Heart right ventricle (tissue), 16 donors: ENCODE results near the gene NDUFAF8. TPM values are rescaled to one million over a fixed set of nuclear protein-coding genes. Genes with fewer than 3 reads are reported as not detected.

Source experiments
- ATAC-seq, 8 donors: fragments of 200-7000 bp; cut with Tn5 transposase; one replicate each; pipeline ENCODE4 v1.9.1; 2020; ENCODE audit warnings: mild to moderate bottlenecking in 8 of 8, moderate library complexity in 8 of 8, moderate number of reproducible peaks in 1 of 8
- DNase-seq, 2 donors: peaks; one replicate each; pipeline ENCODE4 v3.0.0-alpha.2; 2020
- H3K27ac ChIP-seq, 10 donors: fragments of 200-600 bp; sonication (generic) in 2 of 10; one replicate each; pipeline versions ENCODE4 v1.5.0 to v1.8.0; 2020 to 2022; ENCODE audit warnings: mild to moderate bottlenecking in 3 of 10
- H3K27me3 ChIP-seq, 7 donors: fragments of 200-600 bp; one replicate each; pipeline ENCODE4 v1.8.0; 2021 to 2022; ENCODE audit warnings: mild to moderate bottlenecking in 2 of 7
- H3K36me3 ChIP-seq, 9 donors: fragments of 200-600 bp; sonication (generic) in 1 of 9; one replicate each; pipeline versions ENCODE4 v1.5.0 to v1.8.0; 2020 to 2022; ENCODE audit warnings: mild to moderate bottlenecking in 2 of 9
- H3K4me1 ChIP-seq, 9 donors: fragments of 200-600 bp; sonication (generic) in 1 of 9; one replicate each; pipeline versions ENCODE4 v1.5.0 to v1.8.0; 2020 to 2022; ENCODE audit warnings: mild to moderate bottlenecking in 4 of 9
- H3K4me3 ChIP-seq, 10 donors: fragments of 200-600 bp; sonication (generic) in 2 of 10; one replicate each; pipeline versions ENCODE4 v1.5.0 to v1.8.0; 2020 to 2022; ENCODE audit warnings: mild to moderate bottlenecking in 7 of 10, moderate library complexity in 2 of 10
- H3K9me3 ChIP-seq, 11 donors: fragments of 200-600 bp in 10 of 11; sonication (generic) in 2 of 11; one replicate each; pipeline versions ENCODE4 v1.5.0 to v1.8.0; 2013 to 2022; ENCODE audit warnings: mild to moderate bottlenecking in 2 of 11, control low read depth in 1 of 11, moderate library complexity in 1 of 11
- WGBS, 2 donors: extraction: QIAGEN DNeasy Blood & Tissue Kit; methylation state at CpG; one replicate each; pipeline ENCODE4 v1.1.7; 2013; ENCODE audit warnings: inconsistent platforms in 1 of 2; 5-methylcytosine and 5-hydroxymethylcytosine counted together
- intact Hi-C, 10 donors: fragments of 100-400 bp; cut with DNase I; formaldehyde crosslinking; loops; one replicate each; pipeline versions ENCODE4 v1.11.1 to v1.14.2; 2022
- polyA plus RNA-seq, 2 donors: library from polyadenylated mRNA; stranded (reverse); fragments of 200-250 nt; gene quantifications; one replicate each; pipeline ENCODE4 v1.2.3, GENCODE V29; 2013
- total RNA-seq, 10 donors: library from RNA; stranded (reverse); fragmentation: NEBNext Ultra II Directional in 3 of 10; extraction: Animal tissue kit (Norgen Biotek cat#: 25700) in 3 of 10; gene quantifications; one replicate each; pipeline versions ENCODE4 v1.2.1 to v1.2.4, GENCODE V29; 2021 to 2023
- TF ChIP-seq, protein P1 (sequence below), 9 donors: fragments of 200-600 bp; sonication (generic) in 2 of 9; IDR thresholded peaks; one replicate each; pipeline versions ENCODE4 v1.5.0 to v1.8.0; 2021 to 2022; ENCODE audit warnings: antibody characterized with exemption in 9 of 9, mild to moderate bottlenecking in 5 of 9, moderate library complexity in 1 of 9
- donor health status: Arrhythmogenic right ventricular cardiomyopathy.
- donor health status: ischemic (EF 13 %, LVEDD 7.1; RV severe dilation, severe dysfunction).
- donor health status: healthy with polysubstance abuse.
- donor health status: DM: no; HTN: yes; CAD: no.
- donor health status: DM: no; HTN: no; CAD: no.
- donor health status: ischemic (EF 25% LVEDD 6.9; RV normal size, moderate dysfunction).
- donor health status: ischemic (EF 25% LVEDD 5.7; RV mildly dilated, moderate dysfunction).
- donor health status: healthy.
- donor health status: DM: yes; HTN: yes; CAD: no.
- donor health status: Ischemic cardiomyopathy.
- donor health status: ischemic (EF 35%, LVEDD 5.7; RV mildly dilated, moderate dysfunction).
- donor health status: nonischemic (EF 11% LVEDD 7.7; RV severe dilation, severe dysfunction).
- donor health status: DM: yes; HTN: yes; CAD: no.
- donor health status: PGD.
- donor health status: ischemic (EF 29% LVEDD 5.4; RV normal size, mild dysfunction).
- donor health status: nonischemic (EF 23%, LVEDD 6.1; RV moderate dilation, normal function).

Gene NDUFAF8
- total and polyA plus RNA-seq, 12 donors: 41.5 to 74.8 (median 58.9) TPM

DNA sequence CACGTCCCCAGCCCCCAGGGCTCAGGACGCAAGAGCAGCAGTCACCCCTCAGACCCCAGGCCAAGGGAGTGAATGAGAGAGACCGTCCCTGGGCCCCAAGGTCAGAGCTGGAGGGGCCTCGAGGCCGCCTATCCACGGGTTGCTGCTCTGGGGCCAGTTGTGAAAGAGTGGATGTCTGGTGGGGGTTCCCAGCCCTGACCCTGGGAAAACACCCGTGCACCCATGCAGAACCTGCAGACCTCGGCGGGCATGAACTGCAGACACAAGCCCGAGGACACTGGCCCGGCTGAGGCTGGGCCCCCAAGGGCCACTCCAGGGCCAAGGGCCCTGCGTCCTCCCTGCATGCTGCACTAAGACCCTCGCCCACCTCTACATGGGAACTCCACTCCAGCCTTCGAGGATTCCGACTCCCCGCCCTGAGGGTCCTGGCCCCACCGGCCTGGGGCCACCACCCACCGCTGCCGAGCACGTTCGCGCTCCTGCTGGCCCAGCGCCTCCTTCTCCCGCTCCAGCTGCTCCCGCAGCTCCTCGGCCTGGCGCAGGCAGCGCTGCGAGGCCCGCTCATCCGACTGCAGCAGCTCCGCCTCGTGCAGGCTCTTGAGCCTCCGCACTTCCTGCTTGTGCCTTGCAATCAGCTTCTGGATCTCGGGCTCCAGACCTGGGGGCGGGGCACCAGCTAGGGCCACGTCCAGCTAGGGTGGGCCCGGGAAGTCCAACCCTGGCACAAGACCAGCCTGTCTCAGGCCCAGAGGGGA is 45.5 kb upstream of the NDUFAF8 start:
- no peak overlapping the region for H3K4me3 ChIP-seq
- no peaks in the 10 kb centered on the region for H3K9me3 ChIP-seq
- ATAC-seq (no peak), DNase-seq (no peak)
- H3K36me3 ChIP-seq: peaks cover 0 to 35% (median 0%) of the 10 kb centered on the region in 9 donors
- intact Hi-C loops: loop anchor here in 3 of 10 donors (10.0 kb wide), 1 partner anchor 49 kb away; no protein-coding TSS in a partner anchor
- H3K4me1 ChIP-seq: peaks cover 0 to 35% (median 20%) of the 10 kb centered on the region in 9 donors
- no peaks in the 10 kb centered on the region for H3K27me3 ChIP-seq
- TF ChIP-seq, protein P1, sequence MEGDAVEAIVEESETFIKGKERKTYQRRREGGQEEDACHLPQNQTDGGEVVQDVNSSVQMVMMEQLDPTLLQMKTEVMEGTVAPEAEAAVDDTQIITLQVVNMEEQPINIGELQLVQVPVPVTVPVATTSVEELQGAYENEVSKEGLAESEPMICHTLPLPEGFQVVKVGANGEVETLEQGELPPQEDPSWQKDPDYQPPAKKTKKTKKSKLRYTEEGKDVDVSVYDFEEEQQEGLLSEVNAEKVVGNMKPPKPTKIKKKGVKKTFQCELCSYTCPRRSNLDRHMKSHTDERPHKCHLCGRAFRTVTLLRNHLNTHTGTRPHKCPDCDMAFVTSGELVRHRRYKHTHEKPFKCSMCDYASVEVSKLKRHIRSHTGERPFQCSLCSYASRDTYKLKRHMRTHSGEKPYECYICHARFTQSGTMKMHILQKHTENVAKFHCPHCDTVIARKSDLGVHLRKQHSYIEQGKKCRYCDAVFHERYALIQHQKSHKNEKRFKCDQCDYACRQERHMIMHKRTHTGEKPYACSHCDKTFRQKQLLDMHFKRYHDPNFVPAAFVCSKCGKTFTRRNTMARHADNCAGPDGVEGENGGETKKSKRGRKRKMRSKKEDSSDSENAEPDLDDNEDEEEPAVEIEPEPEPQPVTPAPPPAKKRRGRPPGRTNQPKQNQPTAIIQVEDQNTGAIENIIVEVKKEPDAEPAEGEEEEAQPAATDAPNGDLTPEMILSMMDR (IDR thresholded peaks at IDR 0.05): no peak
- no peak overlapping the region for H3K27ac ChIP-seq
- 87 to 91% methylated on average over 38 of the region's 38 CpGs for WGBS, 2 donors

DNA sequence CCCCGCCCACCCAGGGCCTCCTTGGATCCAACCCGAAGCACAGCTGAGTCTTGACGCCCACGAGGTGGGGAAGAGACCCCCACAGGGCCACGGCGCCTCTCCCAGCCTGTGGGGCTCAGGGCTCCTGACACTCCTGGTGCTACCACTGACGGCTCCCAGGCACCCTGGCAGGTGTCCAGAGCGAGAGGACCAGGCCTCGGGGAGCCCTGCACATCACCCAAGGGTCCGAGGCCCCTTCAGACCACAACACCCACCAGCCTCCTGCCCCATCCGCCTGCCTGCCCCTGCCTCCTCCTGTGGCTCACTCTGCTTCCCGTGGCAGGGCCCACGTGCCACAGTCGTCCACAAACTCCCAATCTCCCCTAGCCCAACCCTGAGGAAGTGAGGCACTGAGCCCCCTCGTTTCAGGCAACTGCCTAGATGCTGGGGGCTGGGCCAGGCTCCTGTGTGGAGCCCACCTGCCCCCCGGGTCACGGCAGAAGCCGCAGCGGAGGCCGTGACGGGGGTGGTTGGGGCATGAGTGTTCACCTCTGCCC is 44.8 kb upstream of the NDUFAF8 start:
- intact Hi-C loops: loop anchor here in 3 of 10 donors (10.0 kb wide), 1 partner anchor 49 kb away; no protein-coding TSS in a partner anchor
- ATAC-seq (no peak), DNase-seq (no peak)
- TF ChIP-seq, protein P1 (IDR thresholded peaks at IDR 0.05): no peak
- Histone ChIP-seq H3K4me1 (peaks cover 0 to 41% (median 20%) of the 10 kb centered on the region in 9 donors), H3K36me3 (peaks cover 0 to 42% (median 0%) of the 10 kb centered on the region in 9 donors), H3K27ac (no peak overlapping the region), H3K4me3 (no peak overlapping the region), H3K27me3 (no peaks in the 10 kb centered on the region), H3K9me3 (no peaks in the 10 kb centered on the region)
- 87 to 89% methylated on average over 19 to 21 of the region's 21 CpGs for WGBS, 2 donors

DNA sequence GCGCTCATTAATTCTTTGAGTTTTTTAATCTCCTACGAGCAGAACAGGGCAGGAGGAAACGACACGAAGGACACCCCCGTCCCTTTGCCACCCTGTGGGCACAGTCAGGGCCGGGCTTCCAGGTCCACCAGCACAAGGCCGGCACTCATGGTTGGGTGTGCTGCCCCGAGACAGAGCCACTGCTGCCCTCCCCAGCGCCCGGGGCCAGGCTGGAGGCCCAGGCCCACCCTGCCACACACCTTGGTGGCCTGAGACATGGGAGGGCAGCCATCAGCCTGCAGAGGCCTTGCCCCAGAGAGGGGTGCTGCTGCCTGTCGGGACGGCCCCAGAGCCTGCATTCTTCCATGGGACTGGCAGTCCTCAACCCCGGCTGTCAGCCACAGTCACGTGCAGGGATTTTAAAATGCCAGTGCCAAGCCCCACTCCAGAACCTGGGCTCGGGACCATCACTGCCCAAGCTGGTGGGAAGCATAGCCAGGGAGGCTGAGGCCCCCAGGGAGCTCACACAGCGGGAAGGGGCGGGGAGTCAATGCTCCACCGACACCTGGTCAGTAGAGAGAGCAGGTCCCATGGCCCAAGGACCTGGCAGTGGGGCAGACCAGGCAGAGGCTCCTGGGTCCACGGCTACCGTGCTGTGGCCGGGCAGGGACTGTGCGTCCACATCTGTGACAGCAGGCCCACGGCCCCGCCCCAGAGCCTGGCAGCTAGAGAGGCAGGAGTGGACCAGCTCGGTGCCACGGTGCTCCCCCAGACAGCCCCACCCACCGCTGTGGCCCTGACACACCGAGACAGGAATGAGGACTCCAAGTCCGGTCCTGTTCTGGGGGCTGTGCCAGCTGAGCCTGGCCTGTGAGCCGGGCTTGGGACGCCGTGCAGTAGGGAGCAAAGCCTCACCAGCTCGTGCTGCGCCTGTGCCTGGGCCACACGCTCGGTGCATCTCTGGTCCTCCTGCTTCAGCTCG is 43.9 kb upstream of the NDUFAF8 start:
- Histone ChIP-seq H3K9me3 (no peaks in the 10 kb centered on the region), H3K27me3 (no peaks in the 10 kb centered on the region), H3K4me1 (peaks cover 0 to 44% (median 20%) of the 10 kb centered on the region in 9 donors), H3K27ac (peak overlapping the region in 8 of 10 donors; percentile 19 to 75 (median 64)), H3K36me3 (peaks cover 0 to 36% (median 0%) of the 10 kb centered on the region in 9 donors), H3K4me3 (no peak overlapping the region)
- 77 to 78% methylated on average over 37 of the region's 37 CpGs for WGBS, 2 donors
- ATAC-seq (peak; percentile 50 to 92 (median 76)), DNase-seq (peak; percentile 58 to 72)
- TF ChIP-seq, protein P1 (IDR thresholded peaks at IDR 0.05): no peak
- intact Hi-C loops: loop anchor here in 5 of 10 donors (5.0 to 10.0 kb wide), 3 partner anchors 43 to 53 kb away; no protein-coding TSS in a partner anchor
